ENCODE results near the gene FAM114A1. TPM values are rescaled to one million over a fixed set of nuclear protein-coding genes. Genes with fewer than 3 reads are reported as not detected.
A peak's percentile ranks its signal among the peaks of the same experiment; 100 is the strongest.

The FAM114A1 gene
- total RNA-seq, 1 donor from 2014 or later, result 19.5 TPM

- TF ChIP-seq, protein P1, sequence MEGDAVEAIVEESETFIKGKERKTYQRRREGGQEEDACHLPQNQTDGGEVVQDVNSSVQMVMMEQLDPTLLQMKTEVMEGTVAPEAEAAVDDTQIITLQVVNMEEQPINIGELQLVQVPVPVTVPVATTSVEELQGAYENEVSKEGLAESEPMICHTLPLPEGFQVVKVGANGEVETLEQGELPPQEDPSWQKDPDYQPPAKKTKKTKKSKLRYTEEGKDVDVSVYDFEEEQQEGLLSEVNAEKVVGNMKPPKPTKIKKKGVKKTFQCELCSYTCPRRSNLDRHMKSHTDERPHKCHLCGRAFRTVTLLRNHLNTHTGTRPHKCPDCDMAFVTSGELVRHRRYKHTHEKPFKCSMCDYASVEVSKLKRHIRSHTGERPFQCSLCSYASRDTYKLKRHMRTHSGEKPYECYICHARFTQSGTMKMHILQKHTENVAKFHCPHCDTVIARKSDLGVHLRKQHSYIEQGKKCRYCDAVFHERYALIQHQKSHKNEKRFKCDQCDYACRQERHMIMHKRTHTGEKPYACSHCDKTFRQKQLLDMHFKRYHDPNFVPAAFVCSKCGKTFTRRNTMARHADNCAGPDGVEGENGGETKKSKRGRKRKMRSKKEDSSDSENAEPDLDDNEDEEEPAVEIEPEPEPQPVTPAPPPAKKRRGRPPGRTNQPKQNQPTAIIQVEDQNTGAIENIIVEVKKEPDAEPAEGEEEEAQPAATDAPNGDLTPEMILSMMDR (IDR thresholded peaks at IDR 0.05; ENCODE audit: borderline replicate concordance), result no peak
- Histone ChIP-seq H3K36me3 (no peaks in the 10 kb centered on the region), H3K27me3 (ENCODE audit: low read depth) (no peaks in the 10 kb centered on the region), H3K27ac (replicated peaks) (no peak overlapping the region), H3K4me3 (no peak overlapping the region), H3K9me3 (replicated peaks) (peaks cover under 1% of the 10 kb centered on the region), H3K4me1 (no peaks in the 10 kb centered on the region)
- no peak for DNase-seq
- intact Hi-C loops (cut with micrococcal nuclease), result no loop called here
Observed at GRCh38 chr4:38994135-38994534, 126.5 kb downstream of the FAM114A1 start.

Small RNAs within 50 kb of the gene (microRNA-seq; reads per million reads assigned to microRNA genes)
- gene MIR574, result 244 reads per million, percentile 67 among the genes with 10 or more reads in this experiment

Other genes starting within 250 kb of the FAM114A1 start
- 16.5 TPM for gene KLF3, start 203.6 kb upstream of the FAM114A1 start, total RNA-seq
- not detected for gene TLR10, start 84.8 kb upstream of the FAM114A1 start, total RNA-seq
- 3.5 TPM for gene TLR1, start 63.0 kb upstream of the FAM114A1 start, total RNA-seq
- gene TLR6, start 11.0 kb upstream of the FAM114A1 start, total RNA-seq, result 0.71 TPM
- not detected for gene TMEM156, start 164.6 kb downstream of the FAM114A1 start, total RNA-seq
- 11.2 TPM for gene KLHL5, start 194.4 kb downstream of the FAM114A1 start, total RNA-seq

Data from left ventricle myocardium inferior (tissue), 1 donor.